ENCODE data around the gene ABCC2.
A peak's percentile ranks its signal among the peaks of the same experiment; 100 is the strongest.
"Not testable (repeated sequence)": the region's sequence is repeated elsewhere in the genome, so short reads cannot be mapped to it uniquely, and the experiment has no call there.

The ABCC2 gene

GRCh38 chr10:99858849-99859248 lies 76.4 kb downstream of the ABCC2 start:
- no peak for ATAC-seq

GRCh38 chr10:99859585-99859984 lies 77.1 kb downstream of the ABCC2 start:
- no peak for ATAC-seq

GRCh38 chr10:99860466-99860865 lies 78.0 kb downstream of the ABCC2 start:
- no peak for ATAC-seq

- ATAC-seq: not testable (repeated sequence)
Observed at GRCh38 chr10:99863535-99864240, 81.2 kb downstream of the ABCC2 start.

- not testable (repeated sequence) for ATAC-seq
Observed at GRCh38 chr10:99867250-99867649, 84.8 kb downstream of the ABCC2 start.

GRCh38 chr10:99869581-99870122 lies 87.2 kb downstream of the ABCC2 start:
- no peak for ATAC-seq

- peak; percentile 98 to 99 for ATAC-seq
Observed at GRCh38 chr10:99870123-99870730, 87.8 kb downstream of the ABCC2 start.

GRCh38 chr10:99872367-99873162 lies 90.1 kb downstream of the ABCC2 start:
- ATAC-seq: no peak

GRCh38 chr10:99873846-99874245 lies 91.4 kb downstream of the ABCC2 start:
- no peak for ATAC-seq

- ATAC-seq: no peak
Observed at GRCh38 chr10:99874341-99875085, 92.1 kb downstream of the ABCC2 start.

- no peak for ATAC-seq
Observed at GRCh38 chr10:99875473-99875872, 93.0 kb downstream of the ABCC2 start.

GRCh38 chr10:99880080-99880835 lies 97.8 kb downstream of the ABCC2 start:
- no peak for ATAC-seq

- no peak for ATAC-seq
Observed at GRCh38 chr10:99881371-99881770, 98.9 kb downstream of the ABCC2 start.

- ATAC-seq: no peak
Observed at GRCh38 chr10:99883523-99883922, 101.1 kb downstream of the ABCC2 start.

- ATAC-seq: no peak
Observed at GRCh38 chr10:99888622-99889021, 106.2 kb downstream of the ABCC2 start.

- no peak for ATAC-seq
Observed at GRCh38 chr10:99894613-99895012, 112.2 kb downstream of the ABCC2 start.

GRCh38 chr10:99895066-99895465 lies 112.6 kb downstream of the ABCC2 start:
- ATAC-seq: not testable (repeated sequence)

- no peak for ATAC-seq
Observed at GRCh38 chr10:99895867-99896266, 113.4 kb downstream of the ABCC2 start.

Data from activated CD4-positive, CD25-positive, alpha-beta regulatory T cell treated with anti-CD3 and anti-CD28 coated beads, Interleukin-2, amount 50 U/mL, for 24 hours (primary cell).